HG03196 (cell line): Measurements from ENCODE around the gene NELFCD.
A peak's percentile ranks its signal among the peaks of the same experiment; 100 is the strongest.
"Not testable (repeated sequence)": the region's sequence is repeated elsewhere in the genome, so short reads cannot be mapped to it uniquely, and the experiment has no call there.

Experiments used
- ATAC-seq: cut with Tn5 transposase; IDR thresholded peaks from one replicate; pipeline ENCODE4 v1.9.1; 2021; ENCODE audit not compliant: unreplicated experiment

The NELFCD gene

GRCh38 chr20:58973179-58973578, 7.9 kb upstream of the NELFCD start:
- no peak for ATAC-seq

- ATAC-seq, result no peak
Measured at GRCh38 chr20:58973866-58974265, 7.2 kb upstream of the NELFCD start.

- ATAC-seq, result no peak
Measured at GRCh38 chr20:58975353-58975752, 5.7 kb upstream of the NELFCD start.

- ATAC-seq, result no peak
Measured at GRCh38 chr20:58976061-58976730, 4.9 kb upstream of the NELFCD start.

- no peak for ATAC-seq
Measured at GRCh38 chr20:58978351-58979190, 2.5 kb upstream of the NELFCD start.

- ATAC-seq, result peak; percentile 31
Measured at GRCh38 chr20:58981628-58982364, 740 bp downstream of the NELFCD start.

- no peak for ATAC-seq
Measured at GRCh38 chr20:58982406-58983114, 1.5 kb downstream of the NELFCD start.

- ATAC-seq, result not testable (repeated sequence)
Measured at GRCh38 chr20:58983115-58983468, 2.0 kb downstream of the NELFCD start.

- no peak for ATAC-seq
Measured at GRCh38 chr20:58984691-58985090, 3.6 kb downstream of the NELFCD start.

- ATAC-seq, result no peak
Measured at GRCh38 chr20:58985656-58986055, 4.6 kb downstream of the NELFCD start.

- ATAC-seq, result no peak
Measured at GRCh38 chr20:58986286-58986967, 5.4 kb downstream of the NELFCD start.

- ATAC-seq, result no peak
Measured at GRCh38 chr20:58986968-58987517, 6.0 kb downstream of the NELFCD start.

GRCh38 chr20:58987790-58988564, 6.9 kb downstream of the NELFCD start:
- no peak for ATAC-seq

GRCh38 chr20:58988565-58988882, 7.5 kb downstream of the NELFCD start:
- ATAC-seq, result no peak

GRCh38 chr20:58989196-58989595, 8.1 kb downstream of the NELFCD start:
- ATAC-seq, result no peak

- ATAC-seq, result no peak
Measured at GRCh38 chr20:58990651-58991445, 9.8 kb downstream of the NELFCD start.

GRCh38 chr20:58991715-58992114, 10.7 kb downstream of the NELFCD start:
- no peak for ATAC-seq

- no peak for ATAC-seq
Measured at GRCh38 chr20:58992911-58993310, 11.9 kb downstream of the NELFCD start.
